Gastrocnemius medialis (tissue), 4 donors: ENCODE results near the gene MARCHF6.
"Not testable (repeated sequence)": the region's sequence is repeated elsewhere in the genome, so short reads cannot be mapped to it uniquely, and the experiment has no call there.

Experiments used
- POLR2A ChIP-seq, 2 donors: fragments of 450-650 bp; IDR thresholded peaks; one replicate each; pipeline ENCODE4 v1.6.1; 2017; ENCODE audit warnings: antibody characterized with exemption in 2 of 2, mild to moderate bottlenecking in 2 of 2, moderate library complexity in 2 of 2
- TF ChIP-seq, protein P1 (sequence below), 5 experiments: fragments of 450-650 bp in 3 of 5; fragments of 200-600 bp in 2 of 5; sonication (generic) in 2 of 5; IDR thresholded peaks in 4 of 5; conservative IDR thresholded peaks in 1 of 5; 1 replicate in 4 of 5; 2 replicates in 1 of 5; pipeline ENCODE4 v1.5.1; 2016 to 2019; ENCODE audit warnings: antibody characterized with exemption in 5 of 5, mild to moderate bottlenecking in 3 of 5, moderate library complexity in 3 of 5

- not testable (repeated sequence) for TF ChIP-seq POLR2A (IDR thresholded peaks at IDR 0.05)
- TF ChIP-seq, protein P1, sequence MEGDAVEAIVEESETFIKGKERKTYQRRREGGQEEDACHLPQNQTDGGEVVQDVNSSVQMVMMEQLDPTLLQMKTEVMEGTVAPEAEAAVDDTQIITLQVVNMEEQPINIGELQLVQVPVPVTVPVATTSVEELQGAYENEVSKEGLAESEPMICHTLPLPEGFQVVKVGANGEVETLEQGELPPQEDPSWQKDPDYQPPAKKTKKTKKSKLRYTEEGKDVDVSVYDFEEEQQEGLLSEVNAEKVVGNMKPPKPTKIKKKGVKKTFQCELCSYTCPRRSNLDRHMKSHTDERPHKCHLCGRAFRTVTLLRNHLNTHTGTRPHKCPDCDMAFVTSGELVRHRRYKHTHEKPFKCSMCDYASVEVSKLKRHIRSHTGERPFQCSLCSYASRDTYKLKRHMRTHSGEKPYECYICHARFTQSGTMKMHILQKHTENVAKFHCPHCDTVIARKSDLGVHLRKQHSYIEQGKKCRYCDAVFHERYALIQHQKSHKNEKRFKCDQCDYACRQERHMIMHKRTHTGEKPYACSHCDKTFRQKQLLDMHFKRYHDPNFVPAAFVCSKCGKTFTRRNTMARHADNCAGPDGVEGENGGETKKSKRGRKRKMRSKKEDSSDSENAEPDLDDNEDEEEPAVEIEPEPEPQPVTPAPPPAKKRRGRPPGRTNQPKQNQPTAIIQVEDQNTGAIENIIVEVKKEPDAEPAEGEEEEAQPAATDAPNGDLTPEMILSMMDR (IDR thresholded peaks at IDR 0.05 in 4 of 5, conservative IDR thresholded peaks at IDR 0.05 in 1 of 5): not testable (repeated sequence)
These were observed 39.3 kb downstream of the MARCHF6 start for GRCh38 chr5:10392567-10393328.
